GM20431 (cell line): Measurements from ENCODE around the gene NFU1.

Source experiments
- in situ Hi-C: fragments of 300-500 bp; cut with MseI, MboI; formaldehyde crosslinking; loops from one replicate; pipeline ENCODE4 v1.15.0; 2020; ENCODE audit warnings: low sequenced_read_pairs; ENCODE audit not compliant: unreplicated experiment

Gene NFU1

GRCh38 chr2:69436938-69437750 is at the start of gene NFU1:
Gene NFU1 (minus strand): TSS chr2:69437435. CDS start chr2:69437422, 13 bp downstream.
- in situ Hi-C loops, result no loop called here

- in situ Hi-C loops, result no loop called here
Measured at GRCh38 chr2:69483696-69484095, 46.5 kb upstream of the NFU1 start.

DNA sequence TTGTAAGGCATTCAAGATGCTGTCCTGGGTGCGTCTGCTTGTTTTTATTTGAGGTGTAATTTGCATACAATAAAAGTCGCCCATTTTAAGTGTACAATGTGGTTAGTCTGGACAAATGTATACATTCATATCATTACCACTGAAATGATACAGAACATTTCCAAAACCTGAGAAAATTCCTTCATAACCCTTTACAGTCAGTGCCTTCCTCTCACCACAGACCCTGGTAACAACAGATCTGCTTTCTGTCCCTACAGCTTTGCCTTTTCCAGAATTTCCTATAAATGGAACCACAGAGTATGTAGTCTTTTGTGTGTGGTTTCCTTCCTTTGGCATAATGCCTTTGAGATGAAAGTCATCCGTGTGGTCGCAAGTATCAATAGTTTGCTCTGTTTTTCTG is 45.8 kb upstream of the NFU1 start:
- in situ Hi-C loops, result no loop called here

GRCh38 chr2:69482471-69482870 is 45.2 kb upstream of the NFU1 start:
- in situ Hi-C loops, result no loop called here

GRCh38 chr2:69481421-69481820 is 44.2 kb upstream of the NFU1 start:
- in situ Hi-C loops, result no loop called here

DNA sequence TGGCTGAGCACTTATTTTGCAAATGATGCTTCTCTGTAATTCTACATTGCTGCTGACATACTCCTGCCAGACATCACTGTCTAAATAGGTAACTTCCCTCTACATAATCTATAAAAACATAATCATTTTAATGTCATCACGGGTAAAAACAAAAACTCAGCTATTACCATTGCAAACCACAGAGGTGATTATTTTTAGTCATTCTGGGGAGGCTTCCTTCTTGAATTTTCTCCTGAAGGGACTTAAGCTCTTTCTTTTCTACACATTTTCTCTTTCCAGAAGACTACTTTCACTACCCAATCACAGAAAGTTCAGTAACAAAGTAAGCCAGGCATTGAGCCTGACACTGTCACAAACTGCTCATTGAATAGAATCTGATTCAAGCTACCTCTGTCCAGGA is 40.4 kb upstream of the NFU1 start:
- in situ Hi-C loops, result no loop called here

GRCh38 chr2:69474688-69475087 is 37.5 kb upstream of the NFU1 start:
- in situ Hi-C loops, result no loop called here

DNA sequence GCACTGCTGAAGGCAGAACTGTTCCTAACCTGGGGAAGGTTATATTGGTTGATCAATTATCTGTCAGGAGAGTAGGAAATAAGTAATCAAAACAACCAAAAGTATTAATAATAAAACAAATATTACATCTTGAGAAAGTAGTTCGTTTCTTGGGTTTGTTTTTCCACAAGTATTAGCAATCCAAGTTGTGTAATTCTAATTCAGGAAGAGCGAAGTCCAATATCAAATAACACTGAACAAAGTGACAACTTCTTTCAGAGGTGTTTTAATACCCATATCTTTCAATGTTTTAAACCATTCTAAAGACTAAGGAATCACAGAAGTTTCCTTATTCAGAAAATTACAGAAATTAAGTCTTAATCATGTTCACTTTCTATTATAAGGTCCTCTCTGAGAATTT is 34.6 kb upstream of the NFU1 start:
- in situ Hi-C loops, result no loop called here

DNA sequence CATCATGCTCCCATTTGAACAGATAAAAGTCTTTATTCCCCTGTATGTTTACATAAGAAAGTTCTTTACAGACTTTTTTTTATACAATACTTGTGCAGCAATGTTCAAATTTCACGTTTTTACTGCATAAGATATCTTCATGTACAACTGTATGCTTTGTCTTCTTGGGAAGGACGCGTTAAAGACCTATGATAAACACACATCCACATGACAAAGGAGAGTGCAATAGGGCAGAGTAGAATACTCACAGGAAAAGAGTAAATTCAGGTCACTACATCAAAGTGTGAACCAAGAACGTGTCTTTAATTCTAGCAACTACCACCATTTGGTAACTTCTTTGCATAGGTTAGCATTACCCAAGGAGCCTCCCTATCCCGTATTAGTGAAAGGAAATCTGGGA is 33.7 kb upstream of the NFU1 start:
- in situ Hi-C loops, result no loop called here

GRCh38 chr2:69469784-69470183 is 32.5 kb upstream of the NFU1 start:
- in situ Hi-C loops, result no loop called here

DNA sequence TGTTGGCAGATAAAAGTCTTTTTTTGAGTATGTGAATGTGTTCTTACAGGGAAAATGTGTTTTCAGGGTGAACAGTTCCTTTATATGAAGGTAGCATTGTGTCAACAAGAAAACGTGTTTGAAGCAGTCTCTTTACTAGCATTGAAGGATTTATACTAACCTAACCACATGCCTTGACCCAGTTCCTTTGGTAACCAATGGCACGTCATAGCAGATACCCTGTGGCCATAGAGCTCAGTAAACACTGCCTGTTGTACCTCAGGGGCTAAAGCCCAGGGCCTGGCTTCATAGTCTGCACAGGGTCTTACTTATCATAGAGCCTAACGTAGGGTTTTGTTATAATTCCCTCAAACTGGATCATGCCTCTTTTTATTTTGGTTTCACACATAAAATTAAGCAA is 32.1 kb upstream of the NFU1 start:
- in situ Hi-C loops, result no loop called here

DNA sequence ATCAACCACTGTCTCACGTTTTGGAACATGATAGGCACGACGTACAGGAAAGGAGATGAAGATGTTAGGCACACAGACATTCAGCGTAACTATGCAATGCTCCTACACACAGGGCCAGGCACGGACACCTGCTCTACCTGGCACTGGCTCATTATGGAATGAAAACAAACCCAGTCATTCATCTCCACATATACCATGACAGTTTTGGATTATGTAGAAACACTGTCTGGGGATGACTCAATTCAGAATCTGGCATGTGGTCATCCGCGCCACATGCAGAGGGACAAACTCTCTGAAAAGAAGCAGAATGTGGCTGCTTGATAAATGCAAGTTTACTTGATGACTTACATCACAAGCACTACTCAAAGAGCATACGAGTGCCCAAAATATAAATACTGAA is 29.5 kb upstream of the NFU1 start:
- in situ Hi-C loops, result no loop called here

GRCh38 chr2:69465513-69466456 is 28.6 kb upstream of the NFU1 start:
- in situ Hi-C loops, result no loop called here

DNA sequence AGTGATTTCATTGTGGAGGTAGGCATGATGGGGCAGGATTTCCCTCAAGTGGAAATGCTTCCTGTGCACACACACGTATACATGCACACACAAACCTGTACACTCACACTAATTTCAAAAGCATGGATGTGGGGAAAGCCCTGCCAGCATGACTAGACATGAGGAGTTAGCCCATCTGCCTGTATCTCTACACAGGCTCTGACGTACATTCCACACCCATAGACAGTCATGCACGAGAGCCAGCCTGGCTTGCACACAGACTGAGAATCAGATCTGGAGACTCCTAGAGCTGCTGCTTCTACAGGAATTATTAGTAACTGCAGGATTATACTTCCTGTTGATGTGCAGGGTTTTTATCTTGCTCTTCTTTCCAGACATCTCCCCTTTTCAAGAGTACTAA is 27.3 kb upstream of the NFU1 start:
- in situ Hi-C loops, result no loop called here

DNA sequence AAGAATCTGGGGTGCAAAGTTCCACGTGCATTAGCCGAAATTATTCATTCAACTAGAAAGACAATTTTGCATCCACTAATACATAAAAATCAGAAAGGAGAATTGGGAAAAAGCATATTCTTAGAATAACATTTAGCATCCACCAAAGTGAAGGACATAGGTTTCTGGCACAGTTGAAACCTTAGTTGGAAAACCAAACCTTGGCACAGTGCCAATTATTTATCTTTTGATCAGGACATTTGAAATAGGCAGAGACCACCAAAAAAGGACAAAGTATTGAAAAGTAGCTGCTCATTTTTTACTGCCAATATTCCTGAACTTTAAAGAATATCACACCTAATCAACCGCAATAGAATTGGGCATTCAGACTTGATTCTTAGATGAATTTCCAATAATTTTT is 25.5 kb upstream of the NFU1 start:
- in situ Hi-C loops, result no loop called here

DNA sequence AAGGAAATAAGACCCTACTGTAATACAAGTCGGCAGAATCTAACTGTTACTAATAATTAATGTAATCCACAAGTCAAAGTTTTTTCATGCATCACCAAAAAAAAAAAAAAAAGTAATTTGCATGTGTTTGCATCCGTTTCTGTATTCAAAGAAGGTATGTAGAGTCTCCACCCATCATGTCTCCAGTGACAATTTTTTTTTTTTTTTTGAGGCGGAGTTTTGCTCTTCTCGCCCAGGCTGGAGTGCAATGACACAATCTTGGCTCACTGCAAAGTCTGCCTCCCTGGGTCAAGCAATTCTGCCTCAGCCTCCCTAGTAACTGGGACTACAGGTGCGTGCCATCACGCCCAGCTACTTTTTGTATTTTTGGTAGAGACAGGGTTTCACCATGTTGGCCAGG is 24.2 kb upstream of the NFU1 start:
- in situ Hi-C loops, result no loop called here

- in situ Hi-C loops, result no loop called here
Measured at GRCh38 chr2:69459936-69460335, 22.7 kb upstream of the NFU1 start.

- in situ Hi-C loops, result no loop called here
Measured at GRCh38 chr2:69456950-69457445, 19.8 kb upstream of the NFU1 start.

GRCh38 chr2:69456154-69456553 is 18.9 kb upstream of the NFU1 start:
- in situ Hi-C loops, result no loop called here

GRCh38 chr2:69454976-69455375 is 17.7 kb upstream of the NFU1 start:
- in situ Hi-C loops, result no loop called here
